Measurements from ENCODE around the gene ABLIM2. TPM values are rescaled to one million over a fixed set of nuclear protein-coding genes. Genes with fewer than 3 reads are reported as not detected.

The ABLIM2 gene
- total and polyA plus RNA-seq, 2 of the 4 experiments (the other 2 are of a cell fraction): under 0.01 to 0.10 TPM

DNA sequence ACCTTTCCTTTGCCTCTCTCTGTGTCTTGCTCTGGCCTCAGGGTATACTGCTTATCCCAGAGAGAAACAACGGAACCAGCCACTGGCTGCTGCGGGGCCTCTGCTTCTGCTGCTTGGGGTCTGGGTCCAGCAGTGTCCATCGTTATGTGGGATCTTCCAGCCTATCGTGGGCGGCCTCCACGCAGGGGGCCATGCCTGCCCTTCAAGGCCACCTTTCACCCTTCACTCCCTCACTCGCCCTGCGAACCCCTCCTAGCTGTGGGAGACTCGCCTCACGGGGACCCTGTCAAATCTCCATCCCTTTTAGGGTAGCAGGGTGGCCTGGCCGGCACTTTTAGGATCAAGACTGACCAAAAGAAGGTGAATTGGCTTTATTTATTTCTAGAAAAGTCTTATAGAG lies 19.3 kb upstream of the ABLIM2 start:
- Histone ChIP-seq H3K4me3 (ENCODE audit: insufficient read depth, low read depth, low read length) (no peak overlapping the region), H4K5ac (ENCODE audit: low read depth, low read length) (no peak overlapping the region), H3K18ac (ENCODE audit: low read depth, low read length) (no peak overlapping the region), H3K56ac (ENCODE audit: extremely low read depth, insufficient read depth, low read length) (no peak overlapping the region), H3K79me1 (ENCODE audit: low read depth in 1 of 2, low read length in 2 of 2) (no peaks in the 10 kb centered on the region), H4K91ac (ENCODE audit: insufficient read depth, low read depth, low read length) (no peak overlapping the region), H2AFZ (replicated peaks; ENCODE audit: low read length, poor library complexity) (no peak overlapping the region), H3K9me1 (ENCODE audit: insufficient read depth, low read length) (peaks cover 10% of the 10 kb centered on the region), H3K36me3 (ENCODE audit: control insufficient read depth, insufficient read depth, low read length) (no peaks in the 10 kb centered on the region), H3K9me3 (ENCODE audit: control insufficient read depth, insufficient read depth, low read length) (no peaks in the 10 kb centered on the region), H3K27me3 (ENCODE audit: control insufficient read depth, insufficient read depth, low read length) (peaks cover 30% of the 10 kb centered on the region; the same call in 1 of the 2 replicates), H3K4me1 (ENCODE audit: control insufficient read depth, insufficient read depth, low read length) (peaks cover 5% of the 10 kb centered on the region; the same call in 1 of the 2 replicates), H2BK5ac (ENCODE audit: low read depth, low read length, poor library complexity, severe bottlenecking) (no peak overlapping the region), H3K4me2 (ENCODE audit: low read depth, low read length) (no peak overlapping the region), H3K9ac (ENCODE audit: low read depth, low read length) (no peak overlapping the region), H3K4ac (ENCODE audit: low read depth, low read length) (no peak overlapping the region), H2BK15ac (ENCODE audit: low read depth, low read length) (no peak overlapping the region), H3K27ac (ENCODE audit: insufficient read depth, low read length) (no peak overlapping the region), H4K20me1 (ENCODE audit: insufficient read depth, low read length) (peaks cover 6% of the 10 kb centered on the region; the same call in 1 of the 2 replicates), H3K23ac (ENCODE audit: low read depth, low read length) (no peak overlapping the region), H2AK5ac (ENCODE audit: low read depth, low read length) (no peak overlapping the region), H3K14ac (replicated peaks; ENCODE audit: low read depth, low read length) (no peak overlapping the region), H2BK120ac (ENCODE audit: low read depth, low read length) (no peak overlapping the region), H2AK9ac (replicated peaks; ENCODE audit: low read depth, low read length, poor library complexity) (no peak overlapping the region), H4K8ac (ENCODE audit: low read depth in 2 of 2, low read length in 2 of 2) (no peak overlapping the region), H2BK20ac (ENCODE audit: low read depth, low read length) (no peak overlapping the region)
- in situ Hi-C loops (cut with MboI; ENCODE audit: low sequenced_read_pairs) (loop anchor here (5.0 kb wide), 1 partner anchor 224 kb away; no protein-coding TSS in a partner anchor), dilution Hi-C loops (cut with HindIII; ENCODE audit: low sequenced_read_pairs, unreplicated experiment) (no loop called here), intact Hi-C loops (cut with micrococcal nuclease) (loop anchor here (1.0 to 5.0 kb wide), 4 partner anchors 39 to 225 kb away; no protein-coding TSS in a partner anchor)
- CTCF ChIA-PET: no interaction called here
- TF ChIP-seq, protein P1, sequence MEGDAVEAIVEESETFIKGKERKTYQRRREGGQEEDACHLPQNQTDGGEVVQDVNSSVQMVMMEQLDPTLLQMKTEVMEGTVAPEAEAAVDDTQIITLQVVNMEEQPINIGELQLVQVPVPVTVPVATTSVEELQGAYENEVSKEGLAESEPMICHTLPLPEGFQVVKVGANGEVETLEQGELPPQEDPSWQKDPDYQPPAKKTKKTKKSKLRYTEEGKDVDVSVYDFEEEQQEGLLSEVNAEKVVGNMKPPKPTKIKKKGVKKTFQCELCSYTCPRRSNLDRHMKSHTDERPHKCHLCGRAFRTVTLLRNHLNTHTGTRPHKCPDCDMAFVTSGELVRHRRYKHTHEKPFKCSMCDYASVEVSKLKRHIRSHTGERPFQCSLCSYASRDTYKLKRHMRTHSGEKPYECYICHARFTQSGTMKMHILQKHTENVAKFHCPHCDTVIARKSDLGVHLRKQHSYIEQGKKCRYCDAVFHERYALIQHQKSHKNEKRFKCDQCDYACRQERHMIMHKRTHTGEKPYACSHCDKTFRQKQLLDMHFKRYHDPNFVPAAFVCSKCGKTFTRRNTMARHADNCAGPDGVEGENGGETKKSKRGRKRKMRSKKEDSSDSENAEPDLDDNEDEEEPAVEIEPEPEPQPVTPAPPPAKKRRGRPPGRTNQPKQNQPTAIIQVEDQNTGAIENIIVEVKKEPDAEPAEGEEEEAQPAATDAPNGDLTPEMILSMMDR (conservative IDR thresholded peaks at IDR 0.05; ENCODE audit: low read depth, low read length): no peak
- no peak for TF ChIP-seq FOS (IDR thresholded peaks at IDR 0.05; ENCODE audit: low read depth, low read length)
- no peak for TF ChIP-seq RAD21 (IDR thresholded peaks at IDR 0.05; ENCODE audit: low read length)
- TF ChIP-seq MAFK (IDR thresholded peaks at IDR 0.05; ENCODE audit: low read depth, low read length): no peak
- no peak for TF ChIP-seq CHD1 (IDR thresholded peaks at IDR 0.05; ENCODE audit: low read depth, low read length)
- no peak for TF ChIP-seq RCOR1 (IDR thresholded peaks at IDR 0.05; ENCODE audit: insufficient replicate concordance, low read length)
- no peak for TF ChIP-seq SMC3 (IDR thresholded peaks at IDR 0.05; ENCODE audit: low read depth, low read length)
- no peak for TF ChIP-seq MAZ (IDR thresholded peaks at IDR 0.05; ENCODE audit: borderline replicate concordance, low read depth, low read length)
- TF ChIP-seq, protein P2, sequence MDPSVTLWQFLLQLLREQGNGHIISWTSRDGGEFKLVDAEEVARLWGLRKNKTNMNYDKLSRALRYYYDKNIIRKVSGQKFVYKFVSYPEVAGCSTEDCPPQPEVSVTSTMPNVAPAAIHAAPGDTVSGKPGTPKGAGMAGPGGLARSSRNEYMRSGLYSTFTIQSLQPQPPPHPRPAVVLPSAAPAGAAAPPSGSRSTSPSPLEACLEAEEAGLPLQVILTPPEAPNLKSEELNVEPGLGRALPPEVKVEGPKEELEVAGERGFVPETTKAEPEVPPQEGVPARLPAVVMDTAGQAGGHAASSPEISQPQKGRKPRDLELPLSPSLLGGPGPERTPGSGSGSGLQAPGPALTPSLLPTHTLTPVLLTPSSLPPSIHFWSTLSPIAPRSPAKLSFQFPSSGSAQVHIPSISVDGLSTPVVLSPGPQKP (IDR thresholded peaks at IDR 0.05; ENCODE audit: borderline replicate concordance, low read depth, low read length): no peak
- POLR2A ChIA-PET (ENCODE audit: unreplicated experiment): no interaction called here
- no TSS peak for BruUV-seq (replicated peaks)
- WGBS, 2 experiments (ENCODE audit: extremely low coverage in 2 of 2, insufficient read length in 1 of 2): 87% methylated on average over 2 of the region's 11 CpGs; no CpG with 5 or more reads in 1 of the 2 experiments
- no peak for ATAC-seq (ENCODE audit: low read depth)
- no peak for DNase-seq
